Tibial nerve (tissue), 4 donors: ENCODE measurements around the gene ASS1. TPM values are rescaled to one million over a fixed set of nuclear protein-coding genes. Genes with fewer than 3 reads are reported as not detected.

Experiments
- DNase-seq, 2 donors: peaks; one replicate each; pipeline ENCODE4 v3.0.0-alpha.2; 2019; ENCODE audit warnings: low spot score in 2 of 2
- H3K27ac ChIP-seq, 4 donors: fragments of 200-600 bp; sonication (generic) in 3 of 4; one replicate each; pipeline ENCODE4 v1.5.1; 2017 to 2019; ENCODE audit warnings: mild to moderate bottlenecking in 1 of 4
- H3K27me3 ChIP-seq, 2 donors: fragments of 200-600 bp; sonication (generic) in 1 of 2; one replicate each; pipeline versions ENCODE4 v1.5.1 to v1.6.0; 2017 to 2019
- H3K36me3 ChIP-seq, 3 donors: fragments of 200-600 bp; sonication (generic); one replicate each; pipeline ENCODE4 v1.5.1; 2018 to 2019
- H3K4me1 ChIP-seq, 4 donors: fragments of 200-600 bp; sonication (generic) in 3 of 4; one replicate each; pipeline ENCODE4 v1.5.1; 2017 to 2019
- H3K4me3 ChIP-seq, 4 donors: fragments of 200-600 bp; sonication (generic) in 3 of 4; one replicate each; pipeline ENCODE4 v1.5.1; 2017 to 2019; ENCODE audit warnings: mild to moderate bottlenecking in 1 of 4, moderate library complexity in 1 of 4
- H3K9me3 ChIP-seq, 4 donors: fragments of 200-600 bp; sonication (generic) in 3 of 4; one replicate each; pipeline ENCODE4 v1.5.1; 2017 to 2019
- EP300 ChIP-seq, 2 donors: sonication (generic); formaldehyde crosslinking; IDR thresholded peaks; one replicate each; pipeline ENCODE4 v1.6.1; 2017; ENCODE audit warnings: antibody characterized with exemption in 2 of 2, mild to moderate bottlenecking in 1 of 2
- POLR2A ChIP-seq, 2 donors: fragments of 450-650 bp; IDR thresholded peaks; one replicate each; pipeline ENCODE4 v1.6.1; 2017; ENCODE audit warnings: antibody characterized with exemption in 2 of 2, mild to moderate bottlenecking in 2 of 2, moderate library complexity in 2 of 2
- WGBS, 2 donors: methylation state at CpG; one replicate each; pipeline ENCODE4 v1.1.5; 2018; 5-methylcytosine and 5-hydroxymethylcytosine counted together
- total RNA-seq, 4 donors: library from RNA; depleted of rRNA; stranded (reverse); fragments of >200 nt; gene quantifications; one replicate each; pipeline ENCODE4 v1.1.0, GENCODE V29; 2016
- TF ChIP-seq, protein P1 (sequence below), 5 experiments: fragments of 200-600 bp in 3 of 5; fragments of 450-650 bp in 2 of 5; sonication (generic) in 3 of 5; IDR thresholded peaks; one replicate each; pipeline ENCODE4 v1.5.1; 2016 to 2019; ENCODE audit warnings: antibody characterized with exemption in 5 of 5, mild to moderate bottlenecking in 3 of 5, moderate library complexity in 2 of 5

Gene ASS1
- total RNA-seq, 4 donors from 2014 or later = 170 to 375 (median 297) TPM

DNA sequence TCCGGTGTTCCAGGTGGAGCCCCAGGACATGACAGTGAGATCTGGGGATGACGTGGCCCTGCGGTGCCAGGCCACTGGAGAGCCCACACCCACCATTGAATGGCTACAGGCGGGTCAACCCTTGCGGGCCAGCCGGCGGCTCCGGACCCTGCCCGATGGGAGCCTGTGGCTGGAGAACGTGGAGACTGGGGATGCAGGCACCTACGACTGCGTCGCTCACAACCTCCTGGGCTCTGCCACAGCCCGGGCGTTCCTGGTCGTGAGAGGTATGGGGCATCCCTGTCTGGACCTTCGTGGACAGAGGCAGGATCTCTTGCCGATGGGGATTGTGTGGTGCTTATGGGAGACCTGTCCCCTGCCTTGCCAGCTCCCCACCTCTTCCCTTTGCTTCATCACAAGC lies 26.0 kb upstream of the ASS1 start:
- 89 to 94% methylated on average over 17 to 18 of the region's 18 CpGs for WGBS, 2 donors
- TF ChIP-seq EP300 (IDR thresholded peaks at IDR 0.05) (no peak), POLR2A (IDR thresholded peaks at IDR 0.05) (no peak)
- TF ChIP-seq, protein P1, sequence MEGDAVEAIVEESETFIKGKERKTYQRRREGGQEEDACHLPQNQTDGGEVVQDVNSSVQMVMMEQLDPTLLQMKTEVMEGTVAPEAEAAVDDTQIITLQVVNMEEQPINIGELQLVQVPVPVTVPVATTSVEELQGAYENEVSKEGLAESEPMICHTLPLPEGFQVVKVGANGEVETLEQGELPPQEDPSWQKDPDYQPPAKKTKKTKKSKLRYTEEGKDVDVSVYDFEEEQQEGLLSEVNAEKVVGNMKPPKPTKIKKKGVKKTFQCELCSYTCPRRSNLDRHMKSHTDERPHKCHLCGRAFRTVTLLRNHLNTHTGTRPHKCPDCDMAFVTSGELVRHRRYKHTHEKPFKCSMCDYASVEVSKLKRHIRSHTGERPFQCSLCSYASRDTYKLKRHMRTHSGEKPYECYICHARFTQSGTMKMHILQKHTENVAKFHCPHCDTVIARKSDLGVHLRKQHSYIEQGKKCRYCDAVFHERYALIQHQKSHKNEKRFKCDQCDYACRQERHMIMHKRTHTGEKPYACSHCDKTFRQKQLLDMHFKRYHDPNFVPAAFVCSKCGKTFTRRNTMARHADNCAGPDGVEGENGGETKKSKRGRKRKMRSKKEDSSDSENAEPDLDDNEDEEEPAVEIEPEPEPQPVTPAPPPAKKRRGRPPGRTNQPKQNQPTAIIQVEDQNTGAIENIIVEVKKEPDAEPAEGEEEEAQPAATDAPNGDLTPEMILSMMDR (IDR thresholded peaks at IDR 0.05) = no peak
- no peaks in the 10 kb centered on the region for H3K9me3 ChIP-seq
- no peaks in the 10 kb centered on the region for H3K27me3 ChIP-seq
- H3K4me3 ChIP-seq = no peak overlapping the region
- no peaks in the 10 kb centered on the region for H3K4me1 ChIP-seq
- H3K36me3 ChIP-seq = no peaks in the 10 kb centered on the region
- no peak overlapping the region for H3K27ac ChIP-seq
- DNase-seq = no peak

DNA sequence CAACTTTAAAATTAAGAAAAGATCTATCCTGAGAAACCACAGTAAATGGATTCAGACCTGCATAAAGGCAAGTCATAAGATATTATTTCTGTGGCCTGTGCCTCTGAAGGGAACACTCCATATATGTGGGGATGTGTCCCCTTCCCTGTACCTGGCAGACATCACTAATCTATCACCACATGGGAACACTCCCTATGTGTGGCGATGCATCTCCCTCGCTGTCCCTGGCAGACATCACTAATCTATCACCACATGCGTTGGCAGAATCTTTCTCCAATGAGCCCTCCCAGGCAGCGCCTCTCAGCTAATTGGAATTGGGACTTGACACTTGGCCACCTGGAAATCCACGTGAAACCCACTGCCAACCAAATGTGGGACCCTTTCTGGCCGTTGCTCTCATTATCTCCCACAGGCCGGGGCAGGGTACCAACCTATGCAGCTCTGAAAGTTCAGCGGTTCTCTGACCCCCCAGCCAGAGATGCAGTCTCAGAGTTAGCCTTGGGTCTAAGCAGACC lies 25.2 kb upstream of the ASS1 start:
- WGBS, 2 donors = 83 to 93% methylated on average over 8 of the region's 8 CpGs

DNA sequence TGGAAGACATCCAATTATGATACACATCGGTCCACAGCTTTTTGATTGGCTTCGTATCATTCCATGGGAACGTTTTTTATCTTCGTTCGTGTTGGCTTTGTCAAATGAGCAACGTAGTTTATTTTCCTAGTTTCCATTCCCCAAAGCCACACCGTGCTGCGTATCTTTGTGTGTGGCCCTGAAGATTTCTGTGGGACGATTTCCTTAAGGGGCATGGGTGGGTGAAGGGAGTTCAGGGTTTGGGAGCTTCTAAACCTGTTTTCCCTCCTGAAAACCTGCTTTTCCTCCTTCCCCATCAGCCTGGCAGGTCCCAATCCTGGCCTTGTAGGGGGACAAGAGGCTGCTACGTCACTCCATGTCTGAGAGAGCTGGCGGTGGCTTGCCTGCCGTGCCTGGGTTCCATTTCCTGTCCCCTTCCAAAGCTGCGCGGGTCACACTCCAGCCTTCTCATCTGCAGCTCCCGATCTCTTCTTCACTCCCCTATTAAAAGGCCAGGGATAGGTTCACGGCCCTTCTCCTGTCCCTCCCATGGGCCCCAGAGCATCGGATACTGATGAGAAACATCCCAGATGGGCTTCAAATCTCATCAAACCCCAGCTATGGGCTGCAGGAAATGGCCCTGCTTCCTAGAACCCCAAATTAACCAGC lies 23.5 kb upstream of the ASS1 start:
- no peaks in the 10 kb centered on the region for H3K36me3 ChIP-seq
- no peaks in the 10 kb centered on the region for H3K27me3 ChIP-seq
- H3K4me1 ChIP-seq = no peaks in the 10 kb centered on the region
- no peak overlapping the region for H3K27ac ChIP-seq
- 64 to 66% methylated on average over 17 of the region's 17 CpGs for WGBS, 2 donors
- no peaks in the 10 kb centered on the region for H3K9me3 ChIP-seq
- H3K4me3 ChIP-seq = no peak overlapping the region
- DNase-seq = no peak
- TF ChIP-seq POLR2A (IDR thresholded peaks at IDR 0.05) = no peak
- no peak for TF ChIP-seq EP300 (IDR thresholded peaks at IDR 0.05)
- TF ChIP-seq, protein P1 (IDR thresholded peaks at IDR 0.05) = no peak

More for the DNA sequence above, 25.2 kb upstream of the ASS1 start:
- DNase-seq = no peak
- TF ChIP-seq, protein P1 (IDR thresholded peaks at IDR 0.05) = no peak
- no peak for TF ChIP-seq POLR2A (IDR thresholded peaks at IDR 0.05)
- TF ChIP-seq EP300 (IDR thresholded peaks at IDR 0.05) = no peak
- Histone ChIP-seq H3K4me3 (no peak overlapping the region), H3K27ac (no peak overlapping the region), H3K27me3 (no peaks in the 10 kb centered on the region), H3K36me3 (no peaks in the 10 kb centered on the region), H3K4me1 (no peaks in the 10 kb centered on the region), H3K9me3 (no peaks in the 10 kb centered on the region)

DNA sequence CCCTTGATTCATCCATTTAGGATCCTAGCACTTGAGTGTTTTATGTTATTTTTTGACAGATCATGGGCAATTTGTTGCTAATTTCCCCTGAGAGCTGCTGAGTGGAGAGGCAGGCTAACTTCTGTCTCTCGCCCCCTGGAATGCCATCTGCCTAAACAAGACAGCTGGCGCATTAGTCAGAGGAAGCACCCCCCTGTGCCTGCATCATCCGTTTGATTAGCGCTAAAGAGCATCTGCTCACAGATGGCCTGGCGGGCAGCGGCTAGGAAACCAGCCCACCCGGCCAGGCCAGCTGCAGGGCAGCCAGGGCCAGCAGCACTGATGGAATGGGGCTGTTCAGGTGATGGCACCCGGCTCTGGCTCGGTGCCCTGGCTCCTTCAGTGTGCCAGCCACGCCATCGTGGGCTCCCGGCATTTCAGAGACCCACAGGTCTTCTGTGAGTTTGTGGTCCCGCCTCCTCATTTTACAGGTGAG lies 22.9 kb upstream of the ASS1 start:
- WGBS, 2 donors = 52 to 84% methylated on average over 7 to 9 of the region's 13 CpGs
- Histone ChIP-seq H3K4me3 (no peak overlapping the region), H3K27ac (no peak overlapping the region), H3K9me3 (no peaks in the 10 kb centered on the region), H3K27me3 (no peaks in the 10 kb centered on the region), H3K36me3 (no peaks in the 10 kb centered on the region), H3K4me1 (peaks cover 0 to 1% (median 0%) of the 10 kb centered on the region in 4 donors)
- TF ChIP-seq POLR2A (IDR thresholded peaks at IDR 0.05) = no peak
- TF ChIP-seq, protein P1 (IDR thresholded peaks at IDR 0.05) = no peak
- no peak for TF ChIP-seq EP300 (IDR thresholded peaks at IDR 0.05)
- no peak for DNase-seq

DNA sequence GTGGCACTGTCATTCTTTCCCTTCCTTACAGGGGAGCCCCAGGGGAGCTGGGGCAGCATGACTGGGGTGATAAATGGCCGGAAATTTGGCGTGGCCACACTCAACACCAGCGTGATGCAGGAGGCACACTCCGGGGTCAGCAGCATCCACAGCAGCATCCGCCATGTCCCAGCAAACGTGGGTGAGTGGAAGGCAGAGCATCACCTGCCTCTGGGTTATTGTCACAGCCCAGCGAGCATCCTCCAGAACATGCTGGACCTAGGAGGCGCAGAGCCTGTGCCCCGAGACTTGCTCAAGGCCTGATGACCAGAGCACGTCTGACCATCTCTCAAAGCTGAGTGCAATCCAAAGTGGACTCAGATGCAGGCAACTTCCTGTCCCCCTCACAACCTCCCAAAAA lies 22.2 kb upstream of the ASS1 start:
- no peaks in the 10 kb centered on the region for H3K9me3 ChIP-seq
- 75 to 78% methylated on average over 7 to 10 of the region's 10 CpGs for WGBS, 2 donors
- no peaks in the 10 kb centered on the region for H3K27me3 ChIP-seq
- TF ChIP-seq POLR2A (IDR thresholded peaks at IDR 0.05) (no peak), EP300 (IDR thresholded peaks at IDR 0.05) (no peak)
- TF ChIP-seq, protein P1 (IDR thresholded peaks at IDR 0.05) = no peak
- no peak for DNase-seq
- H3K4me3 ChIP-seq = no peak overlapping the region
- peaks cover 0 to 6% (median 0%) of the 10 kb centered on the region in 4 donors for H3K4me1 ChIP-seq
- no peaks in the 10 kb centered on the region for H3K36me3 ChIP-seq
- no peak overlapping the region for H3K27ac ChIP-seq
